ENCODE data around the gene RGS6.

The RGS6 gene

GRCh38 chr14:72014486-72014885 is 82.3 kb downstream of the RGS6 start:
- DNase-seq (ENCODE audit: low read depth): no peak

GRCh38 chr14:72017290-72017689 is 85.1 kb downstream of the RGS6 start:
- no peak for DNase-seq (ENCODE audit: low read depth)

- no peak for DNase-seq (ENCODE audit: low read depth)
Measured at GRCh38 chr14:72023128-72024042, 91.2 kb downstream of the RGS6 start.

GRCh38 chr14:72024043-72024407 is 91.8 kb downstream of the RGS6 start:
- no peak for DNase-seq (ENCODE audit: low read depth)

GRCh38 chr14:72024504-72024903 is 92.3 kb downstream of the RGS6 start:
- DNase-seq (ENCODE audit: low read depth): no peak

- no peak for DNase-seq (ENCODE audit: low read depth)
Measured at GRCh38 chr14:72026536-72026935, 94.3 kb downstream of the RGS6 start.

- no peak for DNase-seq (ENCODE audit: low read depth)
Measured at GRCh38 chr14:72027061-72027460, 94.8 kb downstream of the RGS6 start.

- DNase-seq (ENCODE audit: low read depth): no peak
Measured at GRCh38 chr14:72033365-72033764, 101.1 kb downstream of the RGS6 start.

GRCh38 chr14:72040528-72040927 is 108.3 kb downstream of the RGS6 start:
- no peak for DNase-seq (ENCODE audit: low read depth)

- no peak for DNase-seq (ENCODE audit: low read depth)
Measured at GRCh38 chr14:72045271-72045670, 113.0 kb downstream of the RGS6 start.

GRCh38 chr14:72045885-72046284 is 113.7 kb downstream of the RGS6 start:
- DNase-seq (ENCODE audit: low read depth): no peak

- DNase-seq (ENCODE audit: low read depth): no peak
Measured at GRCh38 chr14:72049462-72049861, 117.2 kb downstream of the RGS6 start.

GRCh38 chr14:72052356-72052755 is 120.1 kb downstream of the RGS6 start:
- no peak for DNase-seq (ENCODE audit: low read depth)

- DNase-seq (ENCODE audit: low read depth): no peak
Measured at GRCh38 chr14:72053651-72054050, 121.4 kb downstream of the RGS6 start.

GRCh38 chr14:72054911-72055310 is 122.7 kb downstream of the RGS6 start:
- no peak for DNase-seq (ENCODE audit: low read depth)

- DNase-seq (ENCODE audit: low read depth): no peak
Measured at GRCh38 chr14:72057701-72058285, 125.6 kb downstream of the RGS6 start.

GRCh38 chr14:72060460-72060859 is 128.2 kb downstream of the RGS6 start:
- no peak for DNase-seq (ENCODE audit: low read depth)

GRCh38 chr14:72060917-72061316 is 128.7 kb downstream of the RGS6 start:
- DNase-seq (ENCODE audit: low read depth): no peak

- no peak for DNase-seq (ENCODE audit: low read depth)
Measured at GRCh38 chr14:72061718-72062117, 129.5 kb downstream of the RGS6 start.

GRCh38 chr14:72063761-72064282 is 131.6 kb downstream of the RGS6 start:
- no peak for DNase-seq (ENCODE audit: low read depth)

- no peak for DNase-seq (ENCODE audit: low read depth)
Measured at GRCh38 chr14:72064501-72064900, 132.3 kb downstream of the RGS6 start.

- DNase-seq (ENCODE audit: low read depth): no peak
Measured at GRCh38 chr14:72070458-72070857, 138.2 kb downstream of the RGS6 start.

GRCh38 chr14:72075649-72076334 is 143.6 kb downstream of the RGS6 start:
- no peak for DNase-seq (ENCODE audit: low read depth)
